Upper lobe of left lung (tissue), 6 donors: Measurements from ENCODE around the gene HMGXB3. TPM values are rescaled to one million over a fixed set of nuclear protein-coding genes. Genes with fewer than 3 reads are reported as not detected.
A peak's percentile ranks its signal among the peaks of the same experiment; 100 is the strongest.

Experiments
- ATAC-seq, 2 donors: fragments of 200-7000 bp; cut with Tn5 transposase; one replicate each; pipeline ENCODE4 v1.9.1; 2022; ENCODE audit warnings: mild to moderate bottlenecking in 2 of 2, moderate library complexity in 2 of 2; ENCODE audit not compliant: low FRiP score in 2 of 2
- DNase-seq, 2 donors: peaks; one replicate each; pipeline ENCODE4 v3.0.0-alpha.2; 2019 to 2020
- H3K27ac ChIP-seq, 4 donors: fragments of 200-600 bp; sonication (generic); one replicate each; pipeline ENCODE4 v1.5.1; 2016 to 2019
- H3K27me3 ChIP-seq, 4 donors: fragments of 200-600 bp; sonication (generic); one replicate each; pipeline ENCODE4 v1.5.1; 2017 to 2019
- H3K36me3 ChIP-seq, 4 donors: fragments of 200-600 bp; sonication (generic); one replicate each; pipeline ENCODE4 v1.5.1; 2016 to 2019
- H3K4me1 ChIP-seq, 4 donors: fragments of 200-600 bp; sonication (generic); one replicate each; pipeline ENCODE4 v1.5.1; 2018 to 2019
- H3K4me3 ChIP-seq, 4 donors: fragments of 200-600 bp; sonication (generic); one replicate each; pipeline ENCODE4 v1.5.1; 2017 to 2019; ENCODE audit warnings: mild to moderate bottlenecking in 2 of 4, moderate library complexity in 1 of 4
- H3K9me3 ChIP-seq, 4 donors: fragments of 200-600 bp; sonication (generic); one replicate each; pipeline ENCODE4 v1.5.1; 2018 to 2019
- CTCF ChIP-seq, 6 experiments: fragments of 450-650 bp in 4 of 6; fragments of 200-600 bp in 2 of 6; sonication (generic) in 2 of 6; IDR thresholded peaks; one replicate each; pipeline ENCODE4 v1.5.1; 2016 to 2019; ENCODE audit warnings: antibody characterized with exemption in 6 of 6
- EP300 ChIP-seq, 4 donors: sonication (generic); formaldehyde crosslinking; IDR thresholded peaks; one replicate each; pipeline ENCODE4 v1.5.1; 2017; ENCODE audit warnings: antibody characterized with exemption in 4 of 4, control low read depth in 2 of 4
- POLR2A ChIP-seq, 4 donors: fragments of 450-650 bp; IDR thresholded peaks; one replicate each; pipeline ENCODE4 v1.5.1; 2016 to 2017; ENCODE audit warnings: antibody characterized with exemption in 4 of 4, mild to moderate bottlenecking in 2 of 4
- POLR2AphosphoS5 ChIP-seq, 2 donors: sonication (generic); formaldehyde crosslinking; IDR thresholded peaks; one replicate each; pipeline ENCODE4 v1.5.1; 2017; ENCODE audit warnings: antibody characterized with exemption in 2 of 2
- WGBS, 2 donors: methylation state at CpG; one replicate each; pipeline ENCODE4 v1.1.5; 2017 to 2018; 5-methylcytosine and 5-hydroxymethylcytosine counted together
- total RNA-seq, 6 donors: library from RNA; depleted of rRNA in 4 of 6; stranded (reverse); fragments of >200 nt in 4 of 6; gene quantifications; one replicate each; pipeline versions ENCODE4 v1.1.0 to v1.2.1, GENCODE V29; 2016 to 2021
- donor health status: DM: no; HTN: no; CAD: no; lungs with moderate emphysema.
- donor health status: DM: no; HTN: yes; CAD: no; lungs with severe emphysema.

The HMGXB3 gene
- total RNA-seq, 6 donors from 2014 or later: 29.6 to 71.2 (median 41.0) TPM

GRCh38 chr5:149981206-149981605, 19.3 kb upstream of the HMGXB3 start:
- ATAC-seq (no peak), DNase-seq (no peak)
- Histone ChIP-seq H3K36me3 (peaks cover 3 to 56% (median 30%) of the 10 kb centered on the region in 4 donors), H3K4me1 (no peaks in the 10 kb centered on the region), H3K4me3 (no peak overlapping the region), H3K9me3 (no peaks in the 10 kb centered on the region), H3K27me3 (no peaks in the 10 kb centered on the region), H3K27ac (no peak overlapping the region)
- 78 to 88% methylated on average over 3 of the region's 3 CpGs for WGBS, 2 donors
- TF ChIP-seq POLR2A (IDR thresholded peaks at IDR 0.05) (no peak), POLR2AphosphoS5 (IDR thresholded peaks at IDR 0.05) (no peak), CTCF (IDR thresholded peaks at IDR 0.05) (no peak), EP300 (IDR thresholded peaks at IDR 0.05) (no peak)

- Histone ChIP-seq H3K9me3 (no peaks in the 10 kb centered on the region), H3K36me3 (peaks cover 3 to 56% (median 30%) of the 10 kb centered on the region in 4 donors)
- TF ChIP-seq POLR2A (IDR thresholded peaks at IDR 0.05) (no peak), CTCF (IDR thresholded peaks at IDR 0.05) (no peak), EP300 (IDR thresholded peaks at IDR 0.05) (no peak), POLR2AphosphoS5 (IDR thresholded peaks at IDR 0.05) (no peak)
Observed at GRCh38 chr5:149982505-149982904, 18.0 kb upstream of the HMGXB3 start.

DNA sequence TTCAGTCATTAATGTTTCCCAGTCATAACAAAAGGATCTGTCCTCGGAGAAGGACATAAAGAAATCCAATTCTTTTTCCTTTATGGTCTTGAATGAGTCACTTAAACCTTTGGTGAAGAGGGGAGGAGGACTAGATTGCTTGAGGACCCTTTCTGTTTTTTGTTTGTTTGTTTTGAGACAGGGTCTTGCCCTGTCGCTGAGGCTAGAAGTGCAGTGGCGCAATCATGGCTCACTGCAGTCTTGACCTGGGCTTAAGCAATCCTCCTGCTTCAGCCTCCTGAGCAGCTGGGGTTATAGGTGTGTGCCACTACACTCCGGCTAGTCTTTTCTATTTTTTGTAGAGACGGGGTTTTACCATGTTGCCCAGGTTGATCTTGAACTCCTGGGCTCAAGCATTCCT, 12.4 kb upstream of the HMGXB3 start:
- WGBS, 2 donors: 72 to 80% methylated on average over 5 of the region's 5 CpGs
- Histone ChIP-seq H3K27me3 (no peaks in the 10 kb centered on the region), H3K27ac (no peak overlapping the region), H3K4me3 (no peak overlapping the region), H3K9me3 (no peaks in the 10 kb centered on the region), H3K4me1 (no peaks in the 10 kb centered on the region), H3K36me3 (peaks cover 0 to 7% (median 0%) of the 10 kb centered on the region in 4 donors)
- DNase-seq (no peak), ATAC-seq (no peak)
- no peak for TF ChIP-seq POLR2A (IDR thresholded peaks at IDR 0.05)
- no peak for TF ChIP-seq POLR2AphosphoS5 (IDR thresholded peaks at IDR 0.05)
- no peak for TF ChIP-seq CTCF (IDR thresholded peaks at IDR 0.05)
- TF ChIP-seq EP300 (IDR thresholded peaks at IDR 0.05): no peak

More at GRCh38 chr5:149982505-149982904, 18.0 kb upstream of the HMGXB3 start:
- ATAC-seq (no peak), DNase-seq (no peak)
- H3K27me3 ChIP-seq: no peaks in the 10 kb centered on the region
- H3K27ac ChIP-seq: no peak overlapping the region
- H3K4me1 ChIP-seq: no peaks in the 10 kb centered on the region
- no peak overlapping the region for H3K4me3 ChIP-seq

DNA sequence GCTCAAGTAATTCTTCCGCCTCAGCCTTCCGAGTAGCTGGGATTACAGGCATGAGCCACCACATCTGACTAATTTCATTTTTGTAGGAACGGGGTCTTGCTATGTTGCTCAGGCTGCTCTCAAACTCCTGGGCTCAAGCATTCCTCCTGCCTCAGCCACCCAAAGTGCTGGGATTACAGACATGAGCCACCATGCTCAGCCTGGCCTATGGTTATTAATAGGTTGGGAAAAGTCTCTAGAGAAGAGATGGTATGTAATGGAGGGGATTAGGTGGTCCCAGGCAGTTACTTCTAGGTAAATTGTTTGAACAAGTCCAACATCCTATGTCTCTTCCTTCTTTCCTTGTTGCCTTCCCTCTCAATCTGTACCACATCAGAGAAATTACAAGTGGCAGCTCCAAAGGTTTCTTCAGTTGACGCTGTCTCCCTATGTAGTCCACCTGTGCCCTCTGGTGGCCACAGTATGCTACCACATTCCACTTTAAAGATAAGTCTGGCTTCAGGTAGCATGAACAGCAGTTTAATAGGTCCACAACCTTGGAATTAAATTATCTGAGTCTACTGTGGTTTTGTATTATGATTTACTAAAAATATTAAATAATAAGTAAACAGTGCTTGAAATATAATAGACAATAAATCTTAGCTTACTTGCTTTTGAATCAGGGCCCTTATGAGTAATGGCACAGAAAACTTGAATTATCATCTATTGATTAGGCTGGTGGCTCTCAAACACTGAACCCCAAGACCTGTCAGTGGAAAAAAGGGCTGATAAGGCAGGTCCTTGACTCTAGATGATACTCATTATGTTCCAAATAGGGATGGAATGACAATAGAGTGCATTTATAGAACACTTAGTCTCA, 9.8 kb upstream of the HMGXB3 start:
- H3K4me1 ChIP-seq: no peaks in the 10 kb centered on the region
- H3K27me3 ChIP-seq: no peaks in the 10 kb centered on the region
- H3K4me3 ChIP-seq: no peak overlapping the region
- H3K9me3 ChIP-seq: no peaks in the 10 kb centered on the region
- TF ChIP-seq EP300 (IDR thresholded peaks at IDR 0.05) (no peak), POLR2AphosphoS5 (IDR thresholded peaks at IDR 0.05) (no peak), CTCF (IDR thresholded peaks at IDR 0.05) (peak; percentile 80 to 95 (median 90)), POLR2A (IDR thresholded peaks at IDR 0.05) (no peak)
- H3K36me3 ChIP-seq: peaks cover 0 to 14% (median 9%) of the 10 kb centered on the region in 4 donors
- DNase-seq: peak in 1 of 2 donors; percentile 80
- H3K27ac ChIP-seq: no peak overlapping the region
- WGBS, 2 donors: 64 to 67% methylated on average over 4 of the region's 4 CpGs
- ATAC-seq: peak; percentile 89 to 92
